ENCODE measurements around the gene CCDC102B.
"Not testable (repeated sequence)": the region's sequence is repeated elsewhere in the genome, so short reads cannot be mapped to it uniquely, and the experiment has no call there.

CCDC102B gene

GRCh38 chr18:68916734-68917133 is 118.9 kb downstream of the CCDC102B start:
- peaks cover 4% of the 10 kb centered on the region for H3K4me1 Mint-ChIP-seq (ENCODE audit: low read depth)
- no peaks in the 10 kb centered on the region for H3K9me3 Mint-ChIP-seq
- H3K27me3 Mint-ChIP-seq: no peaks in the 10 kb centered on the region
- no peak overlapping the region for H3K4me3 Mint-ChIP-seq
- H3K27ac Mint-ChIP-seq: no peak overlapping the region
- no peaks in the 10 kb centered on the region for H3K36me3 Mint-ChIP-seq (ENCODE audit: low read depth)

GRCh38 chr18:68918216-68918615 is 120.3 kb downstream of the CCDC102B start:
- H3K4me3 Mint-ChIP-seq: no peak overlapping the region
- no peaks in the 10 kb centered on the region for H3K36me3 Mint-ChIP-seq (ENCODE audit: low read depth)
- H3K27me3 Mint-ChIP-seq: no peaks in the 10 kb centered on the region
- H3K27ac Mint-ChIP-seq: no peak overlapping the region
- H3K4me1 Mint-ChIP-seq (ENCODE audit: low read depth): peaks cover 4% of the 10 kb centered on the region
- no peaks in the 10 kb centered on the region for H3K9me3 Mint-ChIP-seq

- Mint-ChIP-seq H3K27ac (no peak overlapping the region), H3K36me3 (ENCODE audit: low read depth) (no peaks in the 10 kb centered on the region), H3K9me3 (no peaks in the 10 kb centered on the region), H3K27me3 (no peaks in the 10 kb centered on the region), H3K4me1 (ENCODE audit: low read depth) (peaks cover 4% of the 10 kb centered on the region), H3K4me3 (no peak overlapping the region)
These were observed 122.0 kb downstream of the CCDC102B start for GRCh38 chr18:68919900-68920299.

GRCh38 chr18:68922392-68922791 is 124.5 kb downstream of the CCDC102B start:
- H3K9me3 Mint-ChIP-seq: no peaks in the 10 kb centered on the region
- H3K27ac Mint-ChIP-seq: no peak overlapping the region
- H3K4me3 Mint-ChIP-seq: no peak overlapping the region
- H3K27me3 Mint-ChIP-seq: no peaks in the 10 kb centered on the region
- peaks cover 3% of the 10 kb centered on the region for H3K4me1 Mint-ChIP-seq (ENCODE audit: low read depth)
- H3K36me3 Mint-ChIP-seq (ENCODE audit: low read depth): no peaks in the 10 kb centered on the region

GRCh38 chr18:68925268-68925667 is 127.4 kb downstream of the CCDC102B start:
- H3K36me3 Mint-ChIP-seq (ENCODE audit: low read depth): no peaks in the 10 kb centered on the region
- H3K4me3 Mint-ChIP-seq: no peak overlapping the region
- H3K27me3 Mint-ChIP-seq: no peaks in the 10 kb centered on the region
- H3K9me3 Mint-ChIP-seq: no peaks in the 10 kb centered on the region
- H3K4me1 Mint-ChIP-seq (ENCODE audit: low read depth): peaks cover 3% of the 10 kb centered on the region
- H3K27ac Mint-ChIP-seq: no peak overlapping the region

GRCh38 chr18:68928762-68929675 is 131.1 kb downstream of the CCDC102B start:
- Mint-ChIP-seq H3K4me1 (ENCODE audit: low read depth) (peaks cover 3% of the 10 kb centered on the region), H3K36me3 (ENCODE audit: low read depth) (no peaks in the 10 kb centered on the region), H3K4me3 (no peak overlapping the region), H3K27ac (no peak overlapping the region), H3K27me3 (no peaks in the 10 kb centered on the region), H3K9me3 (no peaks in the 10 kb centered on the region)

GRCh38 chr18:68935686-68936085 is 137.8 kb downstream of the CCDC102B start:
- no peaks in the 10 kb centered on the region for H3K27me3 Mint-ChIP-seq
- H3K9me3 Mint-ChIP-seq: peaks cover 3% of the 10 kb centered on the region
- H3K4me1 Mint-ChIP-seq (ENCODE audit: low read depth): no peaks in the 10 kb centered on the region
- no peak overlapping the region for H3K4me3 Mint-ChIP-seq
- H3K27ac Mint-ChIP-seq: no peak overlapping the region
- H3K36me3 Mint-ChIP-seq (ENCODE audit: low read depth): no peaks in the 10 kb centered on the region

- Mint-ChIP-seq H3K4me1 (ENCODE audit: low read depth) (no peaks in the 10 kb centered on the region), H3K4me3 (no peak overlapping the region), H3K36me3 (ENCODE audit: low read depth) (no peaks in the 10 kb centered on the region), H3K9me3 (peaks cover 3% of the 10 kb centered on the region), H3K27me3 (no peaks in the 10 kb centered on the region), H3K27ac (no peak overlapping the region)
These were observed 139.2 kb downstream of the CCDC102B start for GRCh38 chr18:68937029-68937599.

GRCh38 chr18:68940039-68940438 is 142.2 kb downstream of the CCDC102B start:
- H3K27me3 Mint-ChIP-seq: no peaks in the 10 kb centered on the region
- H3K36me3 Mint-ChIP-seq (ENCODE audit: low read depth): no peaks in the 10 kb centered on the region
- no peak overlapping the region for H3K27ac Mint-ChIP-seq
- H3K4me3 Mint-ChIP-seq: no peak overlapping the region
- H3K9me3 Mint-ChIP-seq: peaks cover 3% of the 10 kb centered on the region
- no peaks in the 10 kb centered on the region for H3K4me1 Mint-ChIP-seq (ENCODE audit: low read depth)

- Mint-ChIP-seq H3K27me3 (no peaks in the 10 kb centered on the region), H3K9me3 (peaks cover 3% of the 10 kb centered on the region), H3K36me3 (ENCODE audit: low read depth) (no peaks in the 10 kb centered on the region), H3K27ac (no peak overlapping the region), H3K4me3 (no peak overlapping the region), H3K4me1 (ENCODE audit: low read depth) (no peaks in the 10 kb centered on the region)
These were observed 142.9 kb downstream of the CCDC102B start for GRCh38 chr18:68940754-68941153.

GRCh38 chr18:68942230-68942629 is 144.3 kb downstream of the CCDC102B start:
- peaks cover 3% of the 10 kb centered on the region for H3K9me3 Mint-ChIP-seq
- H3K4me3 Mint-ChIP-seq: no peak overlapping the region
- H3K36me3 Mint-ChIP-seq (ENCODE audit: low read depth): no peaks in the 10 kb centered on the region
- H3K4me1 Mint-ChIP-seq (ENCODE audit: low read depth): no peaks in the 10 kb centered on the region
- no peak overlapping the region for H3K27ac Mint-ChIP-seq
- no peaks in the 10 kb centered on the region for H3K27me3 Mint-ChIP-seq

GRCh38 chr18:68943861-68944260 is 146.0 kb downstream of the CCDC102B start:
- not testable (repeated sequence) for H3K36me3 Mint-ChIP-seq (ENCODE audit: low read depth); H3K27me3 Mint-ChIP-seq; H3K4me1 Mint-ChIP-seq (ENCODE audit: low read depth); H3K9me3 Mint-ChIP-seq; H3K4me3 Mint-ChIP-seq; H3K27ac Mint-ChIP-seq

GRCh38 chr18:68944330-68944729 is 146.4 kb downstream of the CCDC102B start:
- Mint-ChIP-seq H3K27ac (no peak overlapping the region), H3K4me1 (ENCODE audit: low read depth) (no peaks in the 10 kb centered on the region), H3K36me3 (ENCODE audit: low read depth) (no peaks in the 10 kb centered on the region), H3K27me3 (no peaks in the 10 kb centered on the region), H3K4me3 (no peak overlapping the region), H3K9me3 (no peaks in the 10 kb centered on the region)

GRCh38 chr18:68944826-68945225 is 146.9 kb downstream of the CCDC102B start:
- H3K36me3 Mint-ChIP-seq (ENCODE audit: low read depth): no peaks in the 10 kb centered on the region
- no peaks in the 10 kb centered on the region for H3K9me3 Mint-ChIP-seq
- no peaks in the 10 kb centered on the region for H3K4me1 Mint-ChIP-seq (ENCODE audit: low read depth)
- no peak overlapping the region for H3K4me3 Mint-ChIP-seq
- H3K27me3 Mint-ChIP-seq: no peaks in the 10 kb centered on the region
- H3K27ac Mint-ChIP-seq: no peak overlapping the region

GRCh38 chr18:68948622-68949021 is 150.7 kb downstream of the CCDC102B start:
- H3K4me1 Mint-ChIP-seq (ENCODE audit: low read depth): no peaks in the 10 kb centered on the region
- no peaks in the 10 kb centered on the region for H3K36me3 Mint-ChIP-seq (ENCODE audit: low read depth)
- H3K27ac Mint-ChIP-seq: no peak overlapping the region

GRCh38 chr18:68954738-68955137 is 156.9 kb downstream of the CCDC102B start:
- no peak overlapping the region for H3K27ac Mint-ChIP-seq
- H3K4me1 Mint-ChIP-seq (ENCODE audit: low read depth): no peaks in the 10 kb centered on the region
- H3K36me3 Mint-ChIP-seq (ENCODE audit: low read depth): no peaks in the 10 kb centered on the region
- no peaks in the 10 kb centered on the region for H3K27me3 Mint-ChIP-seq
- no peak overlapping the region for H3K4me3 Mint-ChIP-seq
- no peaks in the 10 kb centered on the region for H3K9me3 Mint-ChIP-seq

More at GRCh38 chr18:68948622-68949021, 150.7 kb downstream of the CCDC102B start:
- H3K4me3 Mint-ChIP-seq: no peak overlapping the region
- H3K27me3 Mint-ChIP-seq: no peaks in the 10 kb centered on the region
- no peaks in the 10 kb centered on the region for H3K9me3 Mint-ChIP-seq

Measured in stimulated activated naive CD8-positive, alpha-beta T cell treated with anti-CD3 and anti-CD28 coated beads, Interleukin-15, Interleukin-2, amounts not matched to agents 100 ng/mL and 50 ng/mL, for 24 hours (primary cell).